Measurements from ENCODE around the gene LYPD4.

- TF ChIP-seq EP300 (IDR thresholded peaks at IDR 0.05) = no peak
- TF ChIP-seq, protein P1, sequence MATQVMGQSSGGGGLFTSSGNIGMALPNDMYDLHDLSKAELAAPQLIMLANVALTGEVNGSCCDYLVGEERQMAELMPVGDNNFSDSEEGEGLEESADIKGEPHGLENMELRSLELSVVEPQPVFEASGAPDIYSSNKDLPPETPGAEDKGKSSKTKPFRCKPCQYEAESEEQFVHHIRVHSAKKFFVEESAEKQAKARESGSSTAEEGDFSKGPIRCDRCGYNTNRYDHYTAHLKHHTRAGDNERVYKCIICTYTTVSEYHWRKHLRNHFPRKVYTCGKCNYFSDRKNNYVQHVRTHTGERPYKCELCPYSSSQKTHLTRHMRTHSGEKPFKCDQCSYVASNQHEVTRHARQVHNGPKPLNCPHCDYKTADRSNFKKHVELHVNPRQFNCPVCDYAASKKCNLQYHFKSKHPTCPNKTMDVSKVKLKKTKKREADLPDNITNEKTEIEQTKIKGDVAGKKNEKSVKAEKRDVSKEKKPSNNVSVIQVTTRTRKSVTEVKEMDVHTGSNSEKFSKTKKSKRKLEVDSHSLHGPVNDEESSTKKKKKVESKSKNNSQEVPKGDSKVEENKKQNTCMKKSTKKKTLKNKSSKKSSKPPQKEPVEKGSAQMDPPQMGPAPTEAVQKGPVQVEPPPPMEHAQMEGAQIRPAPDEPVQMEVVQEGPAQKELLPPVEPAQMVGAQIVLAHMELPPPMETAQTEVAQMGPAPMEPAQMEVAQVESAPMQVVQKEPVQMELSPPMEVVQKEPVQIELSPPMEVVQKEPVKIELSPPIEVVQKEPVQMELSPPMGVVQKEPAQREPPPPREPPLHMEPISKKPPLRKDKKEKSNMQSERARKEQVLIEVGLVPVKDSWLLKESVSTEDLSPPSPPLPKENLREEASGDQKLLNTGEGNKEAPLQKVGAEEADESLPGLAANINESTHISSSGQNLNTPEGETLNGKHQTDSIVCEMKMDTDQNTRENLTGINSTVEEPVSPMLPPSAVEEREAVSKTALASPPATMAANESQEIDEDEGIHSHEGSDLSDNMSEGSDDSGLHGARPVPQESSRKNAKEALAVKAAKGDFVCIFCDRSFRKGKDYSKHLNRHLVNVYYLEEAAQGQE (IDR thresholded peaks at IDR 0.05) = no peak
Observed at GRCh38 chr19:41889896-41890295, 45.4 kb upstream of the LYPD4 start.
